Nephron (organoid): ENCODE results near the gene KIF26B.

Source experiments
- H3K27ac Mint-ChIP-seq, 3 experiments: 2 replicates each; pipeline ENCODE4 v1.8.0; 2020; ENCODE audit warnings: mixed read lengths in 3 of 3, mild to moderate bottlenecking in 2 of 3, moderate library complexity in 1 of 3
- H3K27me3 Mint-ChIP-seq: 2 replicates; pipeline ENCODE4 v1.8.0; 2021; ENCODE audit warnings: low read depth, mild to moderate bottlenecking, moderate library complexity, mixed read lengths
- H3K36me3 Mint-ChIP-seq: 2 replicates; pipeline ENCODE4 v1.8.0; 2020; ENCODE audit warnings: low read depth, mixed read lengths
- H3K4me1 Mint-ChIP-seq: 2 replicates; pipeline ENCODE4 v1.8.0; 2020; ENCODE audit warnings: mixed read lengths
- H3K4me3 Mint-ChIP-seq, 3 experiments: 2 replicates each; pipeline ENCODE4 v1.8.0; 2020; ENCODE audit warnings: mild to moderate bottlenecking in 3 of 3, mixed read lengths in 3 of 3, moderate library complexity in 2 of 3
- H3K9me3 Mint-ChIP-seq: 2 replicates; pipeline ENCODE4 v1.8.0; 2020; ENCODE audit warnings: mixed read lengths
- CTCF ChIP-seq, 3 experiments: fragments of 200-600 bp; sonication (generic); IDR thresholded peaks; one replicate each; pipeline ENCODE4 v1.5.0; 2021; ENCODE audit warnings: antibody characterized with exemption in 3 of 3; ENCODE audit not compliant: unreplicated experiment in 3 of 3

KIF26B gene

GRCh38 chr1:245304698-245305097, 149.9 kb downstream of the KIF26B start:
- Mint-ChIP-seq H3K9me3 (no peaks in the 10 kb centered on the region), H3K27me3 (peaks cover 3% of the 10 kb centered on the region), H3K4me3 (no peak overlapping the region), H3K27ac (peak overlapping the region in 1 of 3 experiments; percentile 93), H3K36me3 (peaks cover 3% of the 10 kb centered on the region), H3K4me1 (peaks cover 46% of the 10 kb centered on the region)
- no peak for TF ChIP-seq CTCF (IDR thresholded peaks at IDR 0.05; ENCODE audit: unreplicated experiment in 3 of 3)

GRCh38 chr1:245306020-245306419, 151.2 kb downstream of the KIF26B start:
- Mint-ChIP-seq H3K9me3 (no peaks in the 10 kb centered on the region), H3K4me1 (peaks cover 48% of the 10 kb centered on the region), H3K27me3 (peaks cover 11% of the 10 kb centered on the region), H3K4me3 (no peak overlapping the region), H3K36me3 (peaks cover 3% of the 10 kb centered on the region), H3K27ac (peak overlapping the region in 2 of 3 experiments; percentile 12 to 50)
- no peak for TF ChIP-seq CTCF (IDR thresholded peaks at IDR 0.05; ENCODE audit: unreplicated experiment in 3 of 3)

- H3K27me3 Mint-ChIP-seq = peaks cover 14% of the 10 kb centered on the region
- no peak for TF ChIP-seq CTCF (IDR thresholded peaks at IDR 0.05; ENCODE audit: unreplicated experiment in 3 of 3)
- no peaks in the 10 kb centered on the region for H3K9me3 Mint-ChIP-seq
- H3K4me1 Mint-ChIP-seq = peaks cover 42% of the 10 kb centered on the region
- H3K36me3 Mint-ChIP-seq = peaks cover 3% of the 10 kb centered on the region
- H3K4me3 Mint-ChIP-seq = peak overlapping the region in 1 of 3 experiments; percentile 15
- peak overlapping the region; percentile 12 to 81 (median 50) for H3K27ac Mint-ChIP-seq
Measured at GRCh38 chr1:245306628-245307410, 152.0 kb downstream of the KIF26B start.

GRCh38 chr1:245310571-245311531, 156.1 kb downstream of the KIF26B start:
- Mint-ChIP-seq H3K27me3 (peaks cover 27% of the 10 kb centered on the region), H3K4me1 (peaks cover 33% of the 10 kb centered on the region), H3K4me3 (peak overlapping the region in 2 of 3 experiments; percentile 19 to 46), H3K36me3 (peaks cover 6% of the 10 kb centered on the region), H3K9me3 (no peaks in the 10 kb centered on the region), H3K27ac (peak overlapping the region; percentile 51 to 76 (median 57))
- no peak for TF ChIP-seq CTCF (IDR thresholded peaks at IDR 0.05; ENCODE audit: unreplicated experiment in 3 of 3)

GRCh38 chr1:245311887-245312536, 157.2 kb downstream of the KIF26B start:
- Mint-ChIP-seq H3K27ac (peak overlapping the region in 2 of 3 experiments; percentile 8 to 25), H3K4me1 (peaks cover 34% of the 10 kb centered on the region), H3K9me3 (no peaks in the 10 kb centered on the region), H3K4me3 (no peak overlapping the region), H3K36me3 (peaks cover 6% of the 10 kb centered on the region), H3K27me3 (peaks cover 28% of the 10 kb centered on the region)
- TF ChIP-seq CTCF (IDR thresholded peaks at IDR 0.05; ENCODE audit: unreplicated experiment in 3 of 3) = no peak
